ENCODE measurements around the gene HEATR1.

Gene HEATR1

DNA sequence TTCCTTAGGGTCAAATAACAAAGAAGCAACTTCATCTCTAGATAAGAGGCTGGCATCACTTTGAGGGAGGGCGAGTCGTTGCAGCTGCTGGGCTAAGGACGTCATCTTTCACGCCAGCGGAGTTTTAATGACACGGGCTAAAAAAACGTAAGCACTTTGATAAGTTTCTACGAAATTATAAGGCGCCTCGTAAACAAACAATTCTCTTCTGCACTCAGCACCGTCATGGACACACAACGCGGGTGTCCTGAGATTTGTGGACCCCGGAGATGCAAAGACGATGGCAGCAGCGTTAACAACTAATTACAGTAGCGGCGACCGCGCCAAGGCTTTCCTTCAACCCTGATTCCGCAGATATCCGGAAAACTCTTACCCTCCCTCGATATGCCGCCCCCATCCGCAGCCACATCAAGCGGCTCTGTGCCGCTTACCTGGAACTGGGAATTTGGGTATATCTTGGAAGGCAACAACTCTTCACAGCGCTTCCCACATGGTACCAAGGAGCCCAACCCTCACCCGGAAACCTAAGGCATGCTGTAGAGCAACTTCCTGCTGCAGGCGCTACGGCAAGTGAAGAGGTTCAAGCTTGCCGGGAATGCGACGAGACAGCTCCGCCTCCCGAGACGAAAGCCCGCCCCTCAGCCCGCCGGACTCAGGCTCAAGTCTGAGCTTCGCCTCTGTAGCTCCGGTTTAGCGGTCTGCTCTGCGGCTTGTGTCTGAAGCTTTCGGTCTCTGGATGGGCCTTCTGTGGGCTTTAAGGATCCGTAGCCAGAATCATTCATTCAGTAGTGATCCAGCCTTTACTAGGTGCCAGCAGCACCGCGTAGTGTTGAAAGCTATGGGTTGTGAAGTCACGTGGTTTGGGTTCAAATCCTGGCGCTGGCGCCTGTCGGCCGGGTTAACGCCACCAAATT, at the start of gene HEATR1 (continued):
- TF ChIP-seq ZBTB8A (tag by site-specific recombination; IDR thresholded peaks at IDR 0.05), result peak; percentile 88
- TF ChIP-seq YY1 (tag by site-specific recombination; IDR thresholded peaks at IDR 0.05), result peak; percentile 62; the same call in 1 of the 2 replicates
- TF ChIP-seq, protein P1, sequence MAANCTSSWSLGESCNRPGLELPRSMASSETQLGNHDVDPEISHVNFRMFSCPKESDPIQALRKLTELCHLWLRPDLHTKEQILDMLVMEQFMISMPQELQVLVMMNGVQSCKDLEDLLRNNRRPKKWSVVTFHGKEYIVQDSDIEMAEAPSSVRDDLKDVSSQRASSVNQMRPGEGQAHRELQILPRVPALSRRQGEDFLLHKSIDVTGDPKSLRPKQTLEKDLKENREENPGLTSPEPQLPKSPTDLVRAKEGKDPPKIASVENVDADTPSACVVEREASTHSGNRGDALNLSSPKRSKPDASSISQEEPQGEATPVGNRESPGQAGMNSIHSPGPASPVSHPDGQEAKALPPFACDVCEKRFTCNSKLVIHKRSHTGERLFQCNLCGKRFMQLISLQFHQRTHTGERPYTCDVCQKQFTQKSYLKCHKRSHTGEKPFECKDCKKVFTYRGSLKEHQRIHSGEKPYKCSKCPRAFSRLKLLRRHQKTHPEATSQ (tag by site-specific recombination; IDR thresholded peaks at IDR 0.05), result peak; percentile 23; the same call in 1 of the 2 replicates
- TF ChIP-seq, protein P2, sequence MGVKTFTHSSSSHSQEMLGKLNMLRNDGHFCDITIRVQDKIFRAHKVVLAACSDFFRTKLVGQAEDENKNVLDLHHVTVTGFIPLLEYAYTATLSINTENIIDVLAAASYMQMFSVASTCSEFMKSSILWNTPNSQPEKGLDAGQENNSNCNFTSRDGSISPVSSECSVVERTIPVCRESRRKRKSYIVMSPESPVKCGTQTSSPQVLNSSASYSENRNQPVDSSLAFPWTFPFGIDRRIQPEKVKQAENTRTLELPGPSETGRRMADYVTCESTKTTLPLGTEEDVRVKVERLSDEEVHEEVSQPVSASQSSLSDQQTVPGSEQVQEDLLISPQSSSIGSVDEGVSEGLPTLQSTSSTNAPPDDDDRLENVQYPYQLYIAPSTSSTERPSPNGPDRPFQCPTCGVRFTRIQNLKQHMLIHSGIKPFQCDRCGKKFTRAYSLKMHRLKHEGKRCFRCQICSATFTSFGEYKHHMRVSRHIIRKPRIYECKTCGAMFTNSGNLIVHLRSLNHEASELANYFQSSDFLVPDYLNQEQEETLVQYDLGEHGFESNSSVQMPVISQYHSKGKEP (tag by site-specific recombination; IDR thresholded peaks at IDR 0.05), result peak; percentile 97
- TF ChIP-seq, protein P3, sequence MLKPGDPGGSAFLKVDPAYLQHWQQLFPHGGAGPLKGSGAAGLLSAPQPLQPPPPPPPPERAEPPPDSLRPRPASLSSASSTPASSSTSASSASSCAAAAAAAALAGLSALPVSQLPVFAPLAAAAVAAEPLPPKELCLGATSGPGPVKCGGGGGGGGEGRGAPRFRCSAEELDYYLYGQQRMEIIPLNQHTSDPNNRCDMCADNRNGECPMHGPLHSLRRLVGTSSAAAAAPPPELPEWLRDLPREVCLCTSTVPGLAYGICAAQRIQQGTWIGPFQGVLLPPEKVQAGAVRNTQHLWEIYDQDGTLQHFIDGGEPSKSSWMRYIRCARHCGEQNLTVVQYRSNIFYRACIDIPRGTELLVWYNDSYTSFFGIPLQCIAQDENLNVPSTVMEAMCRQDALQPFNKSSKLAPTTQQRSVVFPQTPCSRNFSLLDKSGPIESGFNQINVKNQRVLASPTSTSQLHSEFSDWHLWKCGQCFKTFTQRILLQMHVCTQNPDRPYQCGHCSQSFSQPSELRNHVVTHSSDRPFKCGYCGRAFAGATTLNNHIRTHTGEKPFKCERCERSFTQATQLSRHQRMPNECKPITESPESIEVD (tag by site-specific recombination; IDR thresholded peaks at IDR 0.05), result no peak
- peak; percentile 87 for TF ChIP-seq IKZF3 (tag by site-specific recombination; IDR thresholded peaks at IDR 0.05)
- TF ChIP-seq ZNF623 (tag by site-specific recombination; IDR thresholded peaks at IDR 0.05), result peak; percentile 8; the same call in 1 of the 2 replicates
- TF ChIP-seq, protein P4, sequence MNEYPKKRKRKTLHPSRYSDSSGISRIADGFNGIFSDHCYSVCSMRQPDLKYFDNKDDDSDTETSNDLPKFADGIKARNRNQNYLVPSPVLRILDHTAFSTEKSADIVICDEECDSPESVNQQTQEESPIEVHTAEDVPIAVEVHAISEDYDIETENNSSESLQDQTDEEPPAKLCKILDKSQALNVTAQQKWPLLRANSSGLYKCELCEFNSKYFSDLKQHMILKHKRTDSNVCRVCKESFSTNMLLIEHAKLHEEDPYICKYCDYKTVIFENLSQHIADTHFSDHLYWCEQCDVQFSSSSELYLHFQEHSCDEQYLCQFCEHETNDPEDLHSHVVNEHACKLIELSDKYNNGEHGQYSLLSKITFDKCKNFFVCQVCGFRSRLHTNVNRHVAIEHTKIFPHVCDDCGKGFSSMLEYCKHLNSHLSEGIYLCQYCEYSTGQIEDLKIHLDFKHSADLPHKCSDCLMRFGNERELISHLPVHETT (tag by site-specific recombination; IDR thresholded peaks at IDR 0.05), result peak; percentile 75; the same call in 1 of the 2 replicates
- TF ChIP-seq ZNF76 (tag by site-specific recombination; IDR thresholded peaks at IDR 0.05; ENCODE audit: borderline replicate concordance, low read depth), result peak; percentile 73
- peak; percentile 99 for TF ChIP-seq ZBTB17 (tag by site-specific recombination; IDR thresholded peaks at IDR 0.05)
- TF ChIP-seq HOXC10 (CRISPR knock-in tag; IDR thresholded peaks at IDR 0.05), result no peak
- TF ChIP-seq, protein P5, sequence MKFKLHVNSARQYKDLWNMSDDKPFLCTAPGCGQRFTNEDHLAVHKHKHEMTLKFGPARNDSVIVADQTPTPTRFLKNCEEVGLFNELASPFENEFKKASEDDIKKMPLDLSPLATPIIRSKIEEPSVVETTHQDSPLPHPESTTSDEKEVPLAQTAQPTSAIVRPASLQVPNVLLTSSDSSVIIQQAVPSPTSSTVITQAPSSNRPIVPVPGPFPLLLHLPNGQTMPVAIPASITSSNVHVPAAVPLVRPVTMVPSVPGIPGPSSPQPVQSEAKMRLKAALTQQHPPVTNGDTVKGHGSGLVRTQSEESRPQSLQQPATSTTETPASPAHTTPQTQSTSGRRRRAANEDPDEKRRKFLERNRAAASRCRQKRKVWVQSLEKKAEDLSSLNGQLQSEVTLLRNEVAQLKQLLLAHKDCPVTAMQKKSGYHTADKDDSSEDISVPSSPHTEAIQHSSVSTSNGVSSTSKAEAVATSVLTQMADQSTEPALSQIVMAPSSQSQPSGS (tag by site-specific recombination; IDR thresholded peaks at IDR 0.05; ENCODE audit: low read depth), result peak; percentile 21; the same call in 1 of the 2 replicates
- TF ChIP-seq KLF10 (tag by site-specific recombination; IDR thresholded peaks at IDR 0.05), result peak; percentile 59; the same call in 1 of the 2 replicates
- TF ChIP-seq ZNF132 (tag by site-specific recombination; IDR thresholded peaks at IDR 0.05; ENCODE audit: borderline replicate concordance), result no peak
- no peak for TF ChIP-seq TCF7L2 (IDR thresholded peaks at IDR 0.05; ENCODE audit: borderline replicate concordance, low read depth, low read length)
- TF ChIP-seq TRIM28 (IDR thresholded peaks at IDR 0.05; ENCODE audit: borderline replicate concordance, low read length), result peak; percentile 91; the same call in 1 of the 2 replicates
- TF ChIP-seq, protein P6, sequence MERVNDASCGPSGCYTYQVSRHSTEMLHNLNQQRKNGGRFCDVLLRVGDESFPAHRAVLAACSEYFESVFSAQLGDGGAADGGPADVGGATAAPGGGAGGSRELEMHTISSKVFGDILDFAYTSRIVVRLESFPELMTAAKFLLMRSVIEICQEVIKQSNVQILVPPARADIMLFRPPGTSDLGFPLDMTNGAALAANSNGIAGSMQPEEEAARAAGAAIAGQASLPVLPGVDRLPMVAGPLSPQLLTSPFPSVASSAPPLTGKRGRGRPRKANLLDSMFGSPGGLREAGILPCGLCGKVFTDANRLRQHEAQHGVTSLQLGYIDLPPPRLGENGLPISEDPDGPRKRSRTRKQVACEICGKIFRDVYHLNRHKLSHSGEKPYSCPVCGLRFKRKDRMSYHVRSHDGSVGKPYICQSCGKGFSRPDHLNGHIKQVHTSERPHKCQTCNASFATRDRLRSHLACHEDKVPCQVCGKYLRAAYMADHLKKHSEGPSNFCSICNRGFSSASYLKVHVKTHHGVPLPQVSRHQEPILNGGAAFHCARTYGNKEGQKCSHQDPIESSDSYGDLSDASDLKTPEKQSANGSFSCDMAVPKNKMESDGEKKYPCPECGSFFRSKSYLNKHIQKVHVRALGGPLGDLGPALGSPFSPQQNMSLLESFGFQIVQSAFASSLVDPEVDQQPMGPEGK (tag by site-specific recombination; IDR thresholded peaks at IDR 0.05), result no peak; the same call in 1 of the 2 replicates
- TF ChIP-seq, protein P7, sequence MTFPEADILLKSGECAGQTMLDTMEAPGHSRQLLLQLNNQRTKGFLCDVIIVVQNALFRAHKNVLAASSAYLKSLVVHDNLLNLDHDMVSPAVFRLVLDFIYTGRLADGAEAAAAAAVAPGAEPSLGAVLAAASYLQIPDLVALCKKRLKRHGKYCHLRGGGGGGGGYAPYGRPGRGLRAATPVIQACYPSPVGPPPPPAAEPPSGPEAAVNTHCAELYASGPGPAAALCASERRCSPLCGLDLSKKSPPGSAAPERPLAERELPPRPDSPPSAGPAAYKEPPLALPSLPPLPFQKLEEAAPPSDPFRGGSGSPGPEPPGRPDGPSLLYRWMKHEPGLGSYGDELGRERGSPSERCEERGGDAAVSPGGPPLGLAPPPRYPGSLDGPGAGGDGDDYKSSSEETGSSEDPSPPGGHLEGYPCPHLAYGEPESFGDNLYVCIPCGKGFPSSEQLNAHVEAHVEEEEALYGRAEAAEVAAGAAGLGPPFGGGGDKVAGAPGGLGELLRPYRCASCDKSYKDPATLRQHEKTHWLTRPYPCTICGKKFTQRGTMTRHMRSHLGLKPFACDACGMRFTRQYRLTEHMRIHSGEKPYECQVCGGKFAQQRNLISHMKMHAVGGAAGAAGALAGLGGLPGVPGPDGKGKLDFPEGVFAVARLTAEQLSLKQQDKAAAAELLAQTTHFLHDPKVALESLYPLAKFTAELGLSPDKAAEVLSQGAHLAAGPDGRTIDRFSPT (tag by site-specific recombination; IDR thresholded peaks at IDR 0.05), result no peak
- peak; percentile 77 for TF ChIP-seq ZBTB21 (tag by site-specific recombination; IDR thresholded peaks at IDR 0.05)
- TF ChIP-seq ZNF558 (tag by site-specific recombination; IDR thresholded peaks at IDR 0.05), result peak; percentile 45; the same call in 1 of the 2 replicates
- TF ChIP-seq ZFHX2 (tag by site-specific recombination; conservative IDR thresholded peaks at IDR 0.05), result peak; percentile 36
- TF ChIP-seq ZNF394 (tag by site-specific recombination; IDR thresholded peaks at IDR 0.05; ENCODE audit: borderline replicate concordance), result peak; percentile 55; the same call in 1 of the 2 replicates
- no peak for TF ChIP-seq ZNF155 (tag by site-specific recombination; IDR thresholded peaks at IDR 0.05)
- peak; percentile 85 for TF ChIP-seq KLF16 (tag by site-specific recombination; IDR thresholded peaks at IDR 0.05)
- no peak for TF ChIP-seq ZNF214 (tag by site-specific recombination; IDR thresholded peaks at IDR 0.05; ENCODE audit: borderline replicate concordance)
- TF ChIP-seq ZNF24 (tag by site-specific recombination; IDR thresholded peaks at IDR 0.05), result peak; percentile 100

Measured in HEK293 (cell line).